NK-92 (cell line): ENCODE results near the gene MRPL32.
"Not testable (repeated sequence)": the region's sequence is repeated elsewhere in the genome, so short reads cannot be mapped to it uniquely, and the experiment has no call there.

ENCODE experiments used
- DNase-seq: peaks from one replicate; lab custom pipeline; 2025; ENCODE audit not compliant: unreplicated experiment; lab: John Stamatoyannopoulos, UW

The MRPL32 gene

DNA sequence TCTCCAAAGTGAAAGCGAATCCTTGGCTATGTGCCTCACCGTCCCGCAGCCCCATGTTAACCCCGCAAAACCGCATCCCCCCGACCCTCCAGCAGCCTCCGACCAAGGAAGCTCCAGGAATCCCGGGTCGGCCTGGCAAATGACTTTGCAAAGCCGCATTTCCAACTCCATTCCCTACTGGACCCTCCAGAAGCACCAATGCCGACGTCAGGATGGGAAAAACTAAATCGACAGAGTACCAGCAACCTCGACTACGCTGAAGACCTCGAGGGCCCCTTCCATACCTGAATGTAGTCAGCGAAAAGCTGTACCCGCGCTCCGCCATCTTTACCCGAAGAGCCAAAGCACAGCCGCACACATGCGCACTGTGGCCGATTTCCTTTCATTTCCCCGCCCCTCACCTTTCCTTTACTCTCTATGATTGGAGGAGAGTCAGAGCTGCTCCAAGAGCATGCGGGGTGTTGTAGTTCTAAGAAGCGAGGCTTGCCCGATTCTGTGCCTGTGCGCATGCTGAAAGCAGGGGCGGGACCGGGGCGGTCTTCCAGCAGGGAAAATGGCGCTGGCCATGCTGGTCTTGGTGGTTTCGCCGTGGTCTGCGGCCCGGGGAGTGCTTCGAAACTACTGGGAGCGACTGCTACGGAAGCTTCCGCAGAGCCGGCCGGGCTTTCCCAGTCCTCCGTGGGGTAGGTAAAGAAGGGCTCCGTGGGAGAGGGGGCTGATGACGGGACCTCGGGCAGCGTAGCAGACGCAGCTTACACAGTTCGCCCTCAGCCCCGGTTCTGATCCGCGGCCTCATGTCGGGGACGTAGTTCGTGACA lies at the start of gene MRPL32, which contains the start of gene PSMA2:
TSS of gene MRPL32 (plus strand) at position 543 of the 818 bp plus-strand sequence. CDS start at position 554, 11 bp downstream.
TSS of gene PSMA2 (minus strand) at position 341 of the 818 bp plus-strand sequence. CDS start at position 325, 16 bp downstream.
- peak; percentile 73 for DNase-seq

- no peak for DNase-seq
Measured at GRCh38 chr7:42883950-42884349, 48.2 kb upstream of the MRPL32 start.

- DNase-seq, result not testable (repeated sequence)
Measured at GRCh38 chr7:42885183-42885582, 47.0 kb upstream of the MRPL32 start.

DNA sequence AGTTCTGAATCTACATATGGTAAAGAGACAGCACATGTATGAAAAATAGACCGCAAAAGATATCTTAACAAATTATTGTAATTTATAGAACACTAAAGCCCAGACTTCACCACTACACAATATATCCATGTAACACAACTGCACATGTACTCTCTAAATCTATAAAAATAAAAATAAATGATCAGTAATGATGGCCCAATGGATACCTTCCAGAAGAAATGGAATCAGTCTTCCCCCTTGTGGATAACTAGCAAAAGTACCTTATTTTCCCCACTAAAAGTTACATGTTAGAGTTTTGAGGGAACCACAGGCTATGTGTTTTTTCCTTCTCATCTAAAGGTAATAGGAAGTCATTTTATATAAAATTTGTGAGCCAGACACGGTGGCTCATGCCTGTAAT lies 46.0 kb upstream of the MRPL32 start:
- DNase-seq, result no peak

- no peak for DNase-seq
Measured at GRCh38 chr7:42886893-42887505, 45.2 kb upstream of the MRPL32 start.

- DNase-seq, result no peak
Measured at GRCh38 chr7:42893346-42894240, 38.6 kb upstream of the MRPL32 start.

DNA sequence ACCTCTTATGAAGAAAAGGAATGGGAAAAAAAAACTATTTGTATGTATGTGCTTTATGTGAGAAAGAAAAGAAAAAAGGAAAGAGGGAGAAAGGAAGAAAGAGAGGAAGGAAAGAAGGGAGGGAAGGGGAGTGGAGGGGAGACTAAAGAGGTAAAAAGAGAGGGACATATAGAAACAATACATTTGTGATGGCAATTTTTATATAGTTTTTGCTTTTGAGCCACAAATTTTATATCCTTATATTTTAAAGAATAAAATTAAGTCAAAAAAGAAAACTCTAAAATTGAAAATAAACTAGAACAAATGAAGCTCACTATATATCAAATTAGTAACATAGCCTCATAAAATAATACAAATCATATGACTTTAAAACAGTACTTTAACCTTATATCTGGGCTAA lies 31.3 kb upstream of the MRPL32 start:
- no peak for DNase-seq

- DNase-seq, result no peak
Measured at GRCh38 chr7:42902331-42902730, 29.8 kb upstream of the MRPL32 start.

DNA sequence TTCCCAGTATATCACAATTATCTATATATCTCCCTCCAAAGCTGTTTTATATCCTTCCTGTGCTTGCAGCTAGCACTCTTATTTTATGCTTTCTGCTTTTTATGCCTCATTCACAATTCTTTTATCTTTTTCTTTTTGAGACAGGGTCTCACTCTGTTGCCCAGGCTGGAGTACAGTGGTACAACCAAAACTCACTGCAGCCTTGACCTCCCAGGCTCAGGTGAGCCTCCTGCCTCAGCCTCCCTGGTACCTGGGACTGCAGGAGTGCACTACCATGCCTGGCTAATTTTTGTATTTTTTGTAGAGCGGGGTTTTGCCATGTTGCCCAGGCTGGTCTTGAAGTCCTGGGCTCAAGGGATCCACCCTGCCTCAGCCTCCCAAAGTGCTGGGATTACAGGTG lies 26.0 kb upstream of the MRPL32 start:
- DNase-seq, result no peak

DNA sequence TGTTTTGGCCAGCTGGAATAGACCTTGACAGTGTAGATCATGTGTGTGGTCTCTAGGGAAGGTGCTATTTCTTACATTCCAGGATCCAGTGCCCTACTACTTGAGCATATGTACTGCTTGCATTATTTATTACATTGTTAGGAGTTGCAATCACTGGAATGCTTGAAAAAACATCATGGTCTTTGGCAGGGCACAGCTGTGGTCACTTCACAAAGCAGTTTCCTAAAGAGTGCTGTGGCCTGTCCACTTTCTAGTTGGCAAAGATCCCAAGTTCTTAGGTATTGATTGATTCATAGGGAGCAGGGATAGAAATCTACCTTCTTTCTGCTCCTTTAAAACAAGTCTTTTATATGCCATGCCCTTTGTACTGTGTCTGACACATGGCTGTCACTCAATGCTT lies 24.9 kb upstream of the MRPL32 start:
- no peak for DNase-seq

DNA sequence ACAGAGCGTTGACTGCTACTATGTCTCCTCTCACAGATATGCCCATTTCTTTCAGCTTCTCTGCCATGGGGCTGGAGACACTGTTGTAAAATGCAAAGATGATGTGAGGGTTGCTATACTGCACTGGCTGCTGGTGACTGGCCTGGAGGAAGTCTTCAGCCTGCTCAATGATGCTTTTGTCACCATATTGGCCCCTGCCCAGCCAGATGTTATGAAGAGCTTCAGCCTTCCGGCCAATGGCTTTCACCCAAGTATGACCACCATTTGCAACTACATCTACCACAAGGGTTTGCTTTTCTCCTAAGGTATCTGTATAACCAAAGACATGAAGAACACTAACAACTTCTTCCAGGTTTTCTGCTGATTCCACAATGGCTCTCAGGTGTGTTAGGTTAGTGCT lies 21.9 kb upstream of the MRPL32 start:
- DNase-seq, result no peak

DNA sequence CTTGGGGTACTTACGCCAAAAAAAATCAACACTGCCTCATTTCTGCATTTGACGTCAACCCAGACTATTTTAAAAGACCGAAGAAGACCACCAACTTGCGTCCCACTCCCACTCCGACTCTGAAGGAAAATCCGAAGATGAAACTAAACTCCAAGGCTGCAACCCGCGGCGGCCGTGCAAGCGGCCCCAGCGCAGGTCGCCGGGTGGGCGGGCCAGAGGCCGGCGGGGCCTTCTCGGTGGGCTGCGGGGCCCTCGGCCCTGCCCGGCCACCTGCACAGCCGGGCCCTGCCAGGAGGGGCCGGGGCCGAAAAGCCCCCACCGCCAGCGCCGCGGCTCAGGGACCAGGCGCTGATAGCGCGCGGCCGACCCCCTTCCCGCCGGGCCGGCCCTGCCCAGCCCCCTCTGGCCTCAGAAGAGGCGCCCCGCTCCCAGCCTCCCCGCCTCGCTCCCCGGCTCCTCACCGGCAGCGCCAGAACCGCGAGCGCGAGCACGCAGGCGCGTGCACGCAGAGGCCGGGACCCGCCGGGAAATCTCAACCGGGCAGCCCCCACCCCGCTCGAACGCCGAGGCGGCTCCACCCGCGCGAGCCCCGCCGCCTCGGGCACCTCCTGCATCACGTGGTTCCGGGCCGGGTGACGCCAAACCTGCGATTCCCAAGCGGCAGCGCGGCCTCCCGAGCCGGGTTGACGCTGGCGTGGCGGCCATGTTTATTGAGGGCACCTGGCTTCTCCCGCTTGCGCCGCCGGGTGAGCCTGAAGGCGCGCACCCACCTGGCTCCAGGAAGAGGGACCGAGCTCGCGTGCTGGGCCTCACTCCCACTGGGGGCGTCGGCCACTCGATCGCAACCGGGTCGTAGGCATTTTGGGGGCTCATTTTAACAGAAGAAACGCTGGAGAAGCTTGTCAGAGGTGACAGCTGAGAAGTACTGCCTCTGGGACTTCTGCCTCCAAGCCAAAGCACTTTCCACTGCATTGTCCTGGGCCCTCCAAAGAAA lies 20.4 kb upstream of the MRPL32 start, which contains the start of gene C7orf25:
TSS of gene C7orf25 (minus strand) at position 617 of the 994 bp plus-strand sequence. CDS start 1,170 bp downstream, outside the sequence.
- peak; percentile 69 for DNase-seq

DNA sequence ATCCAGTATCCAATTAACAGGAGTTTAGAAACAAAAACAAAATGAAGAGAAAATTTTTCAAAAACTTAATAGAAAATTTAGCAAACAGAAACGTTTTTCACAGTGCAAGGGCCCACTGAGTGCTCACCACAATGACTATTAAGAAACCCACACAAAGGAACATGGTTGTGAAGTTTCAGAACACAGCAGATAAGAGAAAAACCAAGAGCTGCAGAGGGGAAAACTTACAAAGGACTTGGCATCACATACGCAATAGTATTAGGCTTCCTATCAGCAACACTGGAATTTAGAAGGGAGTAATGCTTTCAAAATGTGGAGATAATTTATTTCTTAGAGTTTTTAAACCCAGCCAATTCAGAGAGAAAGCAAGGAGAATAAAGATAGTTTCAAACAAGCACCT lies 18.6 kb upstream of the MRPL32 start:
- DNase-seq, result no peak

DNA sequence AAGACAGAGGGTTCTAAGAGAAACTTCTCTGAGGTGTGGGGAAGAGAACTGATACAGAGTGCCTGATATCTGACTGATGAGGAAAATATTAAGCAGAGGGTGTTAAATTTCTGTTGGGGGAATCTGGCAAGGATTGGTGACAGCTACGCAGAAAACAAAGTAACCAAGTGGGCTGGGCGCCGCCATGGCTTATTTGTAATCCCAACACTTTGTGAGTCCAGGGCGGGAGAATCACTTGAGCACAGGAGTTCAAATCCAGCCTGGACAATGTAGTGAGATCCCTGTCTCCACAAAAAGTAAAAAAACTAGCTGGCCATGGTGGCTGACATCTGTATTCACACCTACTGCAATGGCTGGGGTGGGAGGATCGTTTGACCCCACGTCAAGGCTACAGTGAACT lies 18.2 kb upstream of the MRPL32 start:
- no peak for DNase-seq

DNA sequence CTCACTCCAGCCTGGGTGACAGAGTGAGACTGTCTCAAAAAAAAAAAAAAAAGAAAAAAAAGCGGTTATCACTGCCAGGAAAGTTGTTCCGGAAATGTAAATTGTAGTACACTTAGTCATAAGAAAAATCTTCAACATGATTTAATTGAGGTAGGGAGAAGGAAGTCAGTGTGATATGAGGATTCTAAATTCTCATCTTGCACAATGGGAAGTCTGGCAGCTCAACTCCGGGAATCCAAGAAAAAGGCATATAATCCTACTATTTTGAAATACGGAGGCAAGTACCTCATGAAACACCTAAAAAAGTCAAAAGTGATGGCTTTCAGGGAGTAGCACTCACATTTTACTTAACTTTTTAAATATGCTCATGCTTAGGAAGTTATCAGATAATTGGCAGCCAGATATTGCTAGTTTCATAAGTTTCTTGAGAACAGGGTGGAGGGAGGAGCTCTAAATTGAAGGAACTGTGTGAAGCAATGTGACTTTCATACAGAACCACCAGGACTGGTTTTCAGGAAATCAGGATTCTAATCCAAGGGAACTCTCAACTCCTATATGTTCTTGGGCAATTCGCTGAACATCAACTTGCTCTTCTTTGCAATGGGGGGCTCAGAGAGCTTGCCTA lies 17.6 kb upstream of the MRPL32 start:
- no peak for DNase-seq

GRCh38 chr7:42915356-42915755 lies 16.8 kb upstream of the MRPL32 start:
- DNase-seq, result no peak

GRCh38 chr7:42922017-42922753 lies 10.0 kb upstream of the MRPL32 start:
- no peak for DNase-seq

DNA sequence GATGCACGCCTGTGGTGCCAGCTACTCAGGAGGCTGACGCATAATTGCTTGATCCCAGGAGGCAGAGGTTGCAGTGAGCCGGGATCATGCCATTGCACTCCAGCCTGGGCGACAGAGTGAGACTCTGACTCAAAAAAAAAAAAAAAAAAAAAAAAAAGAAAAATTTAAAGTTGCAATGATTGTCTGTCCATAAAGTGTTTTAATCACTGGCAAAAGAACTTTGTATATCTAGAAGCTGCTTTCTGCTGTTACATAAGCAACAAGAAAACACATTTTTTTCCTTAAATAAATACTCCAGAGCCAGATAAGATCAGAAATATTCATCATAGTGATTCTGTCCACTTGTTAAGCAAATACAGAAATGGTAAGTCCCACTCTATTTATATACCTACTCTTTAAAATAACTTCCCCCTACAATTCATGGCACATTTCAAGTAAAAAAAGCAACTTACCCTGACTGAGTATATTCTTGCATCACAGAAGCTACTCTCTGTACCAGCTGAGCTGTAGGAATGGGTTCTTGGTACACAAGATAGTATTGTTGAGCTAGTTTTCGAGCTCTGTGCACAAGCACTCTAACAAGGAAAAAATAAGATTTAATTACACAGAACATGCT lies 7.8 kb upstream of the MRPL32 start:
- no peak for DNase-seq

DNA sequence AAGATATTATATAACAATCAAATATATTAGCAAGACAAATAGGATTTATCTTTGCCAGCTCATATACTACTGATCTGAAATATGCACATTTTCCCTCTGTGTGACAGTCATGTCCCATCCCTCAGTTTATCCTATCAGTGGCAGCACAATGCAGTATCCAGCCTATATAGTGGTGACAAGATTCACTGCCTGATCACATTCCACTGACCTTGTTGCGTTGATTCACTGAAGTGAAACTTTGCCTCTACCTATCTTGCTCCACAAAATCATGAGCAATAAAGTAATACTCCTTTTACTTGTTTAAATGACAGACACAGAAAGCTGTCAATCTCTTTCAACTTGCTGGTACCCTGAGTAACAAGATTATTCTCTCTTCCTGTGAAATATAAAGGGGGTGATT lies 6.5 kb upstream of the MRPL32 start:
- DNase-seq, result no peak
